Kidney (tissue), 14 donors: ENCODE results near the gene ABTB2. TPM values are rescaled to one million over a fixed set of nuclear protein-coding genes. Genes with fewer than 3 reads are reported as not detected.

ENCODE experiments used
- DNase-seq, 5 donors: peaks; one replicate each; pipeline ENCODE4 v3.0.0-alpha.2; 2013 to 2020
- FAIRE-seq: peaks from 2 replicates; lab custom pipeline; 2012; peaks lifted over from hg19 to GRCh38; lab: Jason Lieb, UNC
- H3K27ac ChIP-seq, 2 donors: one replicate each; pipeline ENCODE4 v1.7.0; 2013; ENCODE audit warnings: low read depth in 2 of 2, low read length in 2 of 2, inconsistent platforms in 1 of 2
- H3K27me3 ChIP-seq: one replicate; pipeline ENCODE4 v1.7.1; 2013; ENCODE audit warnings: low read length, inconsistent platforms; ENCODE audit not compliant: control insufficient read depth, insufficient read depth
- H3K36me3 ChIP-seq, 3 donors: one replicate each; pipeline versions ENCODE4 v1.7.0 to v1.7.1; 2013; ENCODE audit warnings: low read length in 3 of 3, control low read depth in 1 of 3, inconsistent platforms in 1 of 3; ENCODE audit not compliant: insufficient read depth in 3 of 3, control insufficient read depth in 2 of 3
- H3K4me1 ChIP-seq, 3 donors: one replicate each; pipeline versions ENCODE4 v1.7.0 to v1.7.1; 2013; ENCODE audit warnings: low read length in 3 of 3, inconsistent platforms in 1 of 3, low read depth in 1 of 3; ENCODE audit not compliant: control insufficient read depth in 2 of 3, insufficient read depth in 2 of 3
- H3K4me3 ChIP-seq, 3 donors: one replicate each; pipeline versions ENCODE4 v1.7.0 to v1.8.1; 2013; ENCODE audit warnings: low read length in 3 of 3, control low read depth in 1 of 3, inconsistent platforms in 1 of 3
- H3K9ac ChIP-seq, 3 donors: one replicate each; pipeline versions ENCODE4 v1.7.0 to v1.7.1; 2013; ENCODE audit warnings: low read length in 3 of 3, control low read depth in 1 of 3, inconsistent platforms in 1 of 3
- H3K9me3 ChIP-seq, 3 donors: one replicate each; pipeline versions ENCODE4 v1.7.0 to v1.7.1; 2013; ENCODE audit warnings: low read length in 3 of 3, control low read depth in 1 of 3, inconsistent platforms in 1 of 3; ENCODE audit not compliant: control insufficient read depth in 2 of 3, insufficient read depth in 1 of 3
- CTCF ChIP-seq: IDR thresholded peaks from 3 replicates; pipeline ENCODE4 v1.5.1; 2012; ENCODE audit warnings: mild to moderate bottlenecking, moderate library complexity, borderline replicate concordance; ENCODE audit not compliant: insufficient read depth; ENCODE audit errors: extremely low read depth
- intact Hi-C: fragments of 100-400 bp; cut with DNase I; formaldehyde crosslinking; loops from one replicate; pipeline ENCODE4 v1.11.1; 2022
- polyA plus RNA-seq: library from polyadenylated mRNA; stranded (reverse); fragments of 350-450 nt; fragmentation: Illumina TruSeq; extraction: RNeasy Lipid Tissue Mini Kit (QIAGEN cat#74804); gene quantifications from one replicate; pipeline ENCODE4 v1.2.3, GENCODE V29; 2014; ENCODE audit warnings: low read depth, low replicate concordance; ENCODE audit not compliant: insufficient read depth
- total RNA-seq: library from RNA; stranded (reverse); fragmentation: NEBNext Ultra II Directional; extraction: Animal tissue kit (Norgen Biotek cat#: 25700); gene quantifications from one replicate; pipeline ENCODE4 v1.2.1, GENCODE V29; 2021
- donor health status: control.
- donor health status: control.
- donor health status: control.
- donor health status: control.
- donor health status: control.
- donor health status: DM: yes; HTN: yes; CAD: no.
- donor health status: Normal renal cell carcinoma (clear cell type).

ABTB2 gene
- total and polyA plus RNA-seq, 2 donors from 2014 or later: 7.6 to 22.1 TPM

GRCh38 chr11:34340653-34341052, 17.2 kb downstream of the ABTB2 start:
- TF ChIP-seq CTCF: no peak
- no peak overlapping the region for H3K27ac ChIP-seq
- FAIRE-seq (no peak), DNase-seq (no peak)
- no peak overlapping the region for H3K9ac ChIP-seq
- intact Hi-C loops: no loop called here
- no peaks in the 10 kb centered on the region for H3K9me3 ChIP-seq
- H3K4me1 ChIP-seq: peaks cover 0 to 23% (median 10%) of the 10 kb centered on the region in 3 donors
- no peaks in the 10 kb centered on the region for H3K27me3 ChIP-seq
- no peaks in the 10 kb centered on the region for H3K36me3 ChIP-seq
- H3K4me3 ChIP-seq: no peak overlapping the region

GRCh38 chr11:34339149-34340064, 18.4 kb downstream of the ABTB2 start:
- H3K9ac ChIP-seq: no peak overlapping the region
- H3K36me3 ChIP-seq: no peaks in the 10 kb centered on the region
- H3K4me3 ChIP-seq: no peak overlapping the region
- H3K9me3 ChIP-seq: no peaks in the 10 kb centered on the region
- no peak for TF ChIP-seq CTCF
- H3K4me1 ChIP-seq: peaks cover 0 to 14% (median 4%) of the 10 kb centered on the region in 3 donors
- no peak overlapping the region for H3K27ac ChIP-seq
- H3K27me3 ChIP-seq: no peaks in the 10 kb centered on the region
- intact Hi-C loops: no loop called here
- no peak for FAIRE-seq
- no peak for DNase-seq

- no peaks in the 10 kb centered on the region for H3K9me3 ChIP-seq
- peaks cover 0 to 15% (median 14%) of the 10 kb centered on the region in 3 donors for H3K4me1 ChIP-seq
- H3K27me3 ChIP-seq: no peaks in the 10 kb centered on the region
- intact Hi-C loops: no loop called here
- H3K4me3 ChIP-seq: no peak overlapping the region
- DNase-seq (no peak), FAIRE-seq (no peak)
- TF ChIP-seq CTCF: no peak
- no peak overlapping the region for H3K9ac ChIP-seq
- no peak overlapping the region for H3K27ac ChIP-seq
- no peaks in the 10 kb centered on the region for H3K36me3 ChIP-seq
Measured at GRCh38 chr11:34337016-34337415, 20.8 kb downstream of the ABTB2 start.
